GM12874 (cell line): ENCODE measurements around the gene YPEL3.

Experiments
- TF ChIP-seq, protein P1 (sequence below): IDR thresholded peaks from 2 replicates; pipeline ENCODE4 v1.5.1; 2011; ENCODE audit warnings: low read depth, mild to moderate bottlenecking, control low read depth, low read length, moderate library complexity; ENCODE audit not compliant: insufficient read depth

The YPEL3 gene

GRCh38 chr16:30053376-30054015 lies 42.5 kb downstream of the YPEL3 start:
- TF ChIP-seq, protein P1, sequence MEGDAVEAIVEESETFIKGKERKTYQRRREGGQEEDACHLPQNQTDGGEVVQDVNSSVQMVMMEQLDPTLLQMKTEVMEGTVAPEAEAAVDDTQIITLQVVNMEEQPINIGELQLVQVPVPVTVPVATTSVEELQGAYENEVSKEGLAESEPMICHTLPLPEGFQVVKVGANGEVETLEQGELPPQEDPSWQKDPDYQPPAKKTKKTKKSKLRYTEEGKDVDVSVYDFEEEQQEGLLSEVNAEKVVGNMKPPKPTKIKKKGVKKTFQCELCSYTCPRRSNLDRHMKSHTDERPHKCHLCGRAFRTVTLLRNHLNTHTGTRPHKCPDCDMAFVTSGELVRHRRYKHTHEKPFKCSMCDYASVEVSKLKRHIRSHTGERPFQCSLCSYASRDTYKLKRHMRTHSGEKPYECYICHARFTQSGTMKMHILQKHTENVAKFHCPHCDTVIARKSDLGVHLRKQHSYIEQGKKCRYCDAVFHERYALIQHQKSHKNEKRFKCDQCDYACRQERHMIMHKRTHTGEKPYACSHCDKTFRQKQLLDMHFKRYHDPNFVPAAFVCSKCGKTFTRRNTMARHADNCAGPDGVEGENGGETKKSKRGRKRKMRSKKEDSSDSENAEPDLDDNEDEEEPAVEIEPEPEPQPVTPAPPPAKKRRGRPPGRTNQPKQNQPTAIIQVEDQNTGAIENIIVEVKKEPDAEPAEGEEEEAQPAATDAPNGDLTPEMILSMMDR: no peak

DNA sequence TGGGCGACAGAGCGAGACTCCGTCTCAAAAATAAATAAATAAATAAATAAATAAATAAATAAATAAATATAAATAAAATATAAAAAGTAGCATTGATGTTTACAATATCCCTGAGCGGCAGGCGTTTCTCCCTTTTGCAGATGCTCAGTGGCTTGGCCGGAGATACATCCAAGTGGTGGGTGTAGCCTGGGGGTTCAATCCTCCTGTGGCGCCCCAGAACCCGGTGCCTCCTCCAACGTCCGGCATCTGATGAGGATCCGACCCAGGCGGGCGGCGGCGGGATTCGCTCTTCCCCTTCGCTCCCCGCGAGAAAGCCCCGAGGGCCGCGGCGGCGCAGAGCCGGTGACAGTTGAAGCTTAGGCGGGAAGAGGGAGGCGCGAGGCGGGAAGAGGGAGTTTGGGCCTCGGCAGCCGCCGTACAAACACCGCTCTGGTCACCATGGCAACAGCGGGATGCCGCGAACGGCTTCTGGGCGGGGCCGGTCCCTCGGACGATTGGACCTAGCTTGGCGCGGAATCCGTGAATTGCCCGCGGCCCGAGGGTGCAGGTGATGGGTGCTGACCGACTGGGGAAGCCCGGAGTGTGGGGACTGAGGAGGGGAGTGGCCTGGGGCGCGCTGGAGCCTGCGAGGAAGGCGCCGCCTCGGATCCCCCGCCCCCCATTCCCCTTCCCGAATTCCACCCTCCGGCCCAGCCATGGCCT lies 43.2 kb downstream of the YPEL3 start:
- TF ChIP-seq, protein P1: no peak

DNA sequence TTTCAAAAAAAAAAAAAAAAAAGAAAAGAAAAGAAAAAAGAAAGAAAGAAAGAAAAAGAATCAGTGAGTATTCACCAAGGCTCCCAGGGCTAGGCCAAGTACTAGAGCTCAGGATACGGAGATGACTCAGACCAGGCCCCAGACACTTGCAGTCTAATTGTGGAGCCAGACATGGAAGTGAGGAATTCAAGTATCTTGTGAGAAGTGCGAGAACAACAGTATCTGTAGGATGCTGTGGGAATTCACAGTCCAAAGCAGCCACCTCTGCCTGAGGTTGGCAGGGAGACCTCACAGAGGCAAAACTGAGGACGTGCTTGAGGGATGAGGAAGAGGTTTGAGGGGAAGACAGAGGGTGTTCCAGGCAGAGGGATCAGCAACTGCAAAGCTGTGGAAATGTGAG lies 44.5 kb downstream of the YPEL3 start:
- TF ChIP-seq, protein P1: no peak

DNA sequence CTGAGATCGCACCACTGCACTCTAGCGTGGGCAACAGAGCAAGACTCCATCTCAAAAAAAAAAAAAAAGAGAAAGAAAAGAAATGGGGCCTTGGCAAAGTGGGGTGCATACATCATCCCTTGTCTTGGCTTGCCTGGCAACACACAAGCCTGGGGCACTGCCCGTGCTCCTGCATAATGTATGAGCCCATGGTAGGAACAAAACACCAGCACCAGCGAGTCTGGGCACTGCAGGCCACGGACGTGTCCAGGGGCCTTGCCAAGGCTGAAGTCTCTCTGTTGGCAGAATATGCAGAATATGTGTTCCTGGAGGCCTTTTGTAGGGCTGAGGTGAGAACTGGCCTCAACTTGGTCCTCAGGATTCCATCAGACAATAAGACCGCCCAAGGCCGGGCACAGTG lies 46.1 kb downstream of the YPEL3 start:
- TF ChIP-seq, protein P1: no peak

- TF ChIP-seq, protein P1: no peak
Observed at GRCh38 chr16:30046588-30046987, 49.4 kb downstream of the YPEL3 start.

- TF ChIP-seq, protein P1: no peak
Observed at GRCh38 chr16:30046178-30046577, 49.8 kb downstream of the YPEL3 start.
